Fibroblast of lung (primary cell): Measurements from ENCODE around the gene SMARCA4. TPM values are rescaled to one million over a fixed set of nuclear protein-coding genes. Genes with fewer than 3 reads are reported as not detected.

Source experiments
- DNase-seq, 2 donors: peaks; one replicate each; pipeline versions ENCODE4 v3.0.0 to v3.0.0-alpha.2; 2010; ENCODE audit warnings: low read depth in 2 of 2
- H2AFZ ChIP-seq: 2 replicates; pipeline ENCODE4 v1.5.1; 2012; ENCODE audit warnings: low read length, control low read depth, inconsistent platforms
- H3K27ac ChIP-seq: 2 replicates; pipeline ENCODE4 v1.5.1; 2011; ENCODE audit warnings: low read length, control low read depth; ENCODE audit not compliant: insufficient read depth
- H3K27me3 ChIP-seq: 2 replicates; pipeline ENCODE4 v1.5.1; 2011; ENCODE audit warnings: mild to moderate bottlenecking, low read length; ENCODE audit not compliant: control insufficient read depth, insufficient read depth
- H3K36me3 ChIP-seq: 2 replicates; pipeline ENCODE4 v1.5.1; 2011; ENCODE audit warnings: low read length; ENCODE audit not compliant: control insufficient read depth, insufficient read depth
- H3K4me1 ChIP-seq: 2 replicates; pipeline ENCODE4 v1.5.1; 2011; ENCODE audit warnings: low read length; ENCODE audit not compliant: control insufficient read depth, insufficient read depth; ENCODE audit errors: extremely low read depth
- H3K4me2 ChIP-seq: 2 replicates; pipeline ENCODE4 v1.5.1; 2011; ENCODE audit warnings: low read length, control low read depth; ENCODE audit not compliant: insufficient read depth; ENCODE audit errors: extremely low read depth
- H3K4me3 ChIP-seq, 4 experiments: fragments of 200-600 bp in 1 of 4; sonication (generic) in 1 of 4; replicated peaks in 1 of 4; 2 replicates each; pipeline ENCODE4 v1.5.1; 2011 to 2016; ENCODE audit warnings: low read length in 4 of 4, low read depth in 3 of 4, mild to moderate bottlenecking in 3 of 4, control low read depth in 2 of 4, inconsistent platforms in 1 of 4, mixed read lengths in 1 of 4; ENCODE audit not compliant: insufficient read depth in 1 of 4; ENCODE audit errors: control extremely low read depth in 1 of 4
- H3K79me2 ChIP-seq: 2 replicates; pipeline ENCODE4 v1.5.1; 2012; ENCODE audit warnings: mild to moderate bottlenecking, low read length, inconsistent platforms; ENCODE audit not compliant: control insufficient read depth, insufficient read depth
- H3K9ac ChIP-seq: 2 replicates; pipeline ENCODE4 v1.5.1; 2011; ENCODE audit warnings: mild to moderate bottlenecking, low read length, control low read depth; ENCODE audit not compliant: insufficient read depth
- H3K9me3 ChIP-seq: 2 replicates; pipeline ENCODE4 v1.5.1; 2012; ENCODE audit warnings: low read depth, low read length; ENCODE audit not compliant: control insufficient read depth, insufficient read depth
- H4K20me1 ChIP-seq: 2 replicates; pipeline ENCODE4 v1.5.1; 2011; ENCODE audit warnings: low read length; ENCODE audit not compliant: control insufficient read depth, insufficient read depth; ENCODE audit errors: extremely low read depth
- CTCF ChIP-seq, 2 donors: IDR thresholded peaks in 1 of 2; conservative IDR thresholded peaks in 1 of 2; 1 replicate in 1 of 2; 2 replicates in 1 of 2; pipeline ENCODE4 v1.5.1; 2011 to 2012; ENCODE audit warnings: low read length in 2 of 2, control low read depth in 1 of 2, inconsistent platforms in 1 of 2, low read depth in 1 of 2, mild to moderate bottlenecking in 1 of 2
- EZH2 ChIP-seq: IDR thresholded peaks from 2 replicates; pipeline ENCODE4 v1.5.1; 2012; ENCODE audit warnings: low read length, control low read depth, mild to moderate bottlenecking; ENCODE audit errors: missing control alignments
- polyA plus RNA-seq, 2 donors: library from polyadenylated mRNA; depleted of rRNA in 1 of 2; stranded (reverse) in 1 of 2; unstranded in 1 of 2; fragments of >200 nt; gene quantifications; 2 replicates each; pipeline ENCODE4 v1.2.1, GENCODE V29; 2011 to 2012; ENCODE audit warnings: missing spikeins in 1 of 2
- total RNA-seq: library from RNA; depleted of rRNA; stranded (reverse); fragments of >200 nt; gene quantifications from 2 replicates; pipeline ENCODE4 v1.2.1, GENCODE V29; 2014

The SMARCA4 gene
- total and polyA plus RNA-seq, 2 donors (not counting 1 experiment from before 2014, with no cell fraction given) = 28.1 to 61.1 TPM

- peaks cover 23% of the 10 kb centered on the region for H3K36me3 ChIP-seq
- H3K27me3 ChIP-seq = no peaks in the 10 kb centered on the region
- no peaks in the 10 kb centered on the region for H3K4me1 ChIP-seq
- H3K27ac ChIP-seq = no peak overlapping the region
- H3K79me2 ChIP-seq = peaks cover 2% of the 10 kb centered on the region
- no peaks in the 10 kb centered on the region for H4K20me1 ChIP-seq
- TF ChIP-seq CTCF (conservative IDR thresholded peaks at IDR 0.05 in 1 of 2, IDR thresholded peaks at IDR 0.05 in 1 of 2; ENCODE audit: low read depth in 1 of 2, low read length in 2 of 2) (no peak), EZH2 (no peak)
- H3K4me3 ChIP-seq = no peak overlapping the region
- no peak overlapping the region for H2AFZ ChIP-seq
- no peaks in the 10 kb centered on the region for H3K9me3 ChIP-seq
- no peak for DNase-seq
- no peak overlapping the region for H3K9ac ChIP-seq
- no peak overlapping the region for H3K4me2 ChIP-seq
These were observed 81.3 kb downstream of the SMARCA4 start for GRCh38 chr19:11041966-11042627.

- H3K4me1 ChIP-seq = no peaks in the 10 kb centered on the region
- H3K4me2 ChIP-seq = no peak overlapping the region
- no peak for DNase-seq
These were observed 83.6 kb downstream of the SMARCA4 start for GRCh38 chr19:11044431-11044830.

GRCh38 chr19:11045536-11045935, 84.7 kb downstream of the SMARCA4 start:
- Histone ChIP-seq H4K20me1 (no peaks in the 10 kb centered on the region), H2AFZ (no peak overlapping the region), H3K4me2 (no peak overlapping the region), H3K4me3 (no peak overlapping the region), H3K9ac (no peak overlapping the region), H3K27me3 (no peaks in the 10 kb centered on the region), H3K27ac (no peak overlapping the region), H3K36me3 (peaks cover 18% of the 10 kb centered on the region), H3K4me1 (no peaks in the 10 kb centered on the region), H3K9me3 (no peaks in the 10 kb centered on the region), H3K79me2 (no peaks in the 10 kb centered on the region)
- TF ChIP-seq EZH2 (no peak), CTCF (conservative IDR thresholded peaks at IDR 0.05 in 1 of 2, IDR thresholded peaks at IDR 0.05 in 1 of 2; ENCODE audit: low read depth in 1 of 2, low read length in 2 of 2) (no peak)
- no peak for DNase-seq

More at GRCh38 chr19:11044431-11044830, 83.6 kb downstream of the SMARCA4 start:
- Histone ChIP-seq H3K27me3 (no peaks in the 10 kb centered on the region), H3K4me3 (no peak overlapping the region), H3K9me3 (no peaks in the 10 kb centered on the region), H4K20me1 (no peaks in the 10 kb centered on the region), H3K9ac (no peak overlapping the region), H3K36me3 (peaks cover 18% of the 10 kb centered on the region), H3K27ac (no peak overlapping the region), H2AFZ (no peak overlapping the region), H3K79me2 (no peaks in the 10 kb centered on the region)
- no peak for TF ChIP-seq CTCF (conservative IDR thresholded peaks at IDR 0.05 in 1 of 2, IDR thresholded peaks at IDR 0.05 in 1 of 2; ENCODE audit: low read depth in 1 of 2, low read length in 2 of 2)
